Measurements from ENCODE around the gene CDH3.

The CDH3 gene

GRCh38 chr16:68644296-68644695, 814 bp upstream of the CDH3 start:
- in situ Hi-C loops (cut with MboI; ENCODE audit: low pct_unique_long_range_greater_than_20kb, low sequenced_read_pairs, unreplicated experiment), result no loop called here
- no peak for DNase-seq (ENCODE audit: low spot score)
- TF ChIP-seq CTCF (IDR thresholded peaks at IDR 0.05; ENCODE audit: extremely low read depth, insufficient read depth, missing control alignments), result no peak

GRCh38 chr16:68645494-68646388, 631 bp downstream of the CDH3 start:
- TF ChIP-seq CTCF (IDR thresholded peaks at IDR 0.05; ENCODE audit: extremely low read depth, insufficient read depth, missing control alignments), result no peak
- in situ Hi-C loops (cut with MboI; ENCODE audit: low pct_unique_long_range_greater_than_20kb, low sequenced_read_pairs, unreplicated experiment), result no loop called here
- no peak for DNase-seq (ENCODE audit: low spot score)

GRCh38 chr16:68646953-68647659, 2.0 kb downstream of the CDH3 start:
- in situ Hi-C loops (cut with MboI; ENCODE audit: low pct_unique_long_range_greater_than_20kb, low sequenced_read_pairs, unreplicated experiment), result no loop called here
- DNase-seq (ENCODE audit: low spot score), result no peak
- TF ChIP-seq CTCF (IDR thresholded peaks at IDR 0.05; ENCODE audit: extremely low read depth, insufficient read depth, missing control alignments), result no peak

GRCh38 chr16:68651136-68651535, 6.0 kb downstream of the CDH3 start:
- in situ Hi-C loops (cut with MboI; ENCODE audit: low pct_unique_long_range_greater_than_20kb, low sequenced_read_pairs, unreplicated experiment), result no loop called here
- no peak for DNase-seq (ENCODE audit: low spot score)
- no peak for TF ChIP-seq CTCF (IDR thresholded peaks at IDR 0.05; ENCODE audit: extremely low read depth, insufficient read depth, missing control alignments)

- no peak for TF ChIP-seq CTCF (IDR thresholded peaks at IDR 0.05; ENCODE audit: extremely low read depth, insufficient read depth, missing control alignments)
- in situ Hi-C loops (cut with MboI; ENCODE audit: low pct_unique_long_range_greater_than_20kb, low sequenced_read_pairs, unreplicated experiment), result no loop called here
- DNase-seq (ENCODE audit: low spot score), result no peak
Observed at GRCh38 chr16:68652659-68653058, 7.5 kb downstream of the CDH3 start.

GRCh38 chr16:68655806-68656205, 10.7 kb downstream of the CDH3 start:
- TF ChIP-seq CTCF (IDR thresholded peaks at IDR 0.05; ENCODE audit: extremely low read depth, insufficient read depth, missing control alignments), result no peak
- in situ Hi-C loops (cut with MboI; ENCODE audit: low pct_unique_long_range_greater_than_20kb, low sequenced_read_pairs, unreplicated experiment), result no loop called here

More at GRCh38 chr16:68655806-68656205, 10.7 kb downstream of the CDH3 start:
- DNase-seq (ENCODE audit: low spot score), result no peak
